CD8-positive, alpha-beta memory T cell (primary cell): ENCODE data around the gene CFAP20DC. TPM values are rescaled to one million over a fixed set of nuclear protein-coding genes. Genes with fewer than 3 reads are reported as not detected.

Experiments used
- CTCF ChIA-PET: fragments of 350-600 bp; sonication (Branson Sonifier 250); formaldehyde crosslinking; loops from one replicate; lab custom pipeline; 2021; ENCODE audit warnings: antibody characterized with exemption; lab: Charles Lee
- POLR2A ChIA-PET: fragments of 350-600 bp; sonication (Branson Sonifier 250); formaldehyde crosslinking; loops from one replicate; lab custom pipeline; 2021; ENCODE audit warnings: antibody characterized with exemption; lab: Charles Lee
- DNase-seq, 5 donors: peaks; one replicate each; pipeline versions ENCODE4 v3.0.0 to v3.0.0-alpha.2; 2020 to 2022; ENCODE audit warnings: mixed read lengths in 1 of 5
- H3K27ac ChIP-seq: one replicate; pipeline ENCODE4 v1.7.0; 2013; ENCODE audit warnings: low read depth, mild to moderate bottlenecking, low read length, moderate library complexity
- H3K27me3 ChIP-seq: 2 replicates; pipeline ENCODE4 v1.7.0; 2013; ENCODE audit warnings: low read length, mild to moderate bottlenecking; ENCODE audit not compliant: insufficient read depth, poor library complexity, severe bottlenecking
- H3K36me3 ChIP-seq: 2 replicates; pipeline ENCODE4 v1.7.0; 2013; ENCODE audit warnings: mild to moderate bottlenecking, low read length, moderate library complexity; ENCODE audit not compliant: insufficient read depth
- H3K4me1 ChIP-seq: 2 replicates; pipeline ENCODE4 v1.7.0; 2013; ENCODE audit warnings: mild to moderate bottlenecking, low read length, moderate library complexity; ENCODE audit not compliant: insufficient read depth
- H3K4me3 ChIP-seq: 2 replicates; pipeline ENCODE4 v1.7.0; 2013; ENCODE audit warnings: mild to moderate bottlenecking, low read length
- H3K9me3 ChIP-seq: 2 replicates; pipeline ENCODE4 v1.7.0; 2013; ENCODE audit warnings: mild to moderate bottlenecking, low read length
- H3K27ac Mint-ChIP-seq, 8 donors: one replicate each; pipeline ENCODE4 v1.8.0; 2020 to 2021; ENCODE audit warnings: mixed read lengths in 8 of 8, mild to moderate bottlenecking in 6 of 8, inconsistent platforms in 3 of 8, moderate library complexity in 3 of 8
- H3K27me3 Mint-ChIP-seq, 2 donors: one replicate each; pipeline ENCODE4 v1.8.0; 2020 to 2021; ENCODE audit warnings: mixed read lengths in 2 of 2, mild to moderate bottlenecking in 1 of 2, moderate library complexity in 1 of 2
- H3K36me3 Mint-ChIP-seq, 3 donors: one replicate each; pipeline ENCODE4 v1.8.0; 2020 to 2021; ENCODE audit warnings: mixed read lengths in 3 of 3, inconsistent platforms in 1 of 3, mild to moderate bottlenecking in 1 of 3
- H3K4me1 Mint-ChIP-seq, 3 donors: one replicate each; pipeline ENCODE4 v1.8.0; 2020 to 2021; ENCODE audit warnings: mixed read lengths in 3 of 3, inconsistent platforms in 1 of 3, mild to moderate bottlenecking in 1 of 3
- H3K4me3 Mint-ChIP-seq, 7 donors: one replicate each; pipeline ENCODE4 v1.8.0; 2020 to 2021; ENCODE audit warnings: mixed read lengths in 7 of 7, mild to moderate bottlenecking in 6 of 7, moderate library complexity in 4 of 7, inconsistent platforms in 2 of 7
- H3K9me3 Mint-ChIP-seq, 5 donors: one replicate each; pipeline ENCODE4 v1.8.0; 2020 to 2022; ENCODE audit warnings: mixed read lengths in 5 of 5, mild to moderate bottlenecking in 3 of 5, moderate library complexity in 2 of 5, inconsistent platforms in 1 of 5
- polyA plus RNA-seq: library from polyadenylated mRNA; unstranded; fragments of 300-500 nt; fragmentation: Illumina TruSeq; gene quantifications from one replicate; pipeline ENCODE4 v1.2.3, GENCODE V29; 2021
- total RNA-seq, 2 experiments: library from RNA; stranded (reverse); gene quantifications; one replicate each; pipeline ENCODE4 v1.2.3, GENCODE V29; 2021

The CFAP20DC gene
- total and polyA plus RNA-seq, 3 experiments from 2014 or later: 1.00 to 1.8 TPM; not detected in 1

DNA sequence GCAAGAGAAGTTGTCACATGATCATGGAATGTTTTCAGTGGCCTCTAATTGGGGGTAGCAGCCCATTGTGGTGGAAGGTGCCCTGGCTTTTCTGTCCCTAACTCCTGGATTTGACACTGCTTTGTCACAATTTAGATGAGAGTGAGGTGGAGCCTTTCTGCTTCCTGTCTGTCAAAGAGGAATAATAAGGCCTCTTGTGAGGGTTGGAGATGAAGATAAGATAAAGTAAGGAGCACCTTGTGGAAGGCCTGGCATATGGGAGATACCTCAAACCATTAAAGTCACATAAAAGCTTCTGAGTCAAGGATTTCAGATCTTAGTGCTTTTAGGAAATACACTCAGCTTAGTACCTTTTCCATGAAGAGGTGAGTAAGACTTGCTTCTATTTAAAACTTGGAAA lies 210.6 kb downstream of the CFAP20DC start:
- Mint-ChIP-seq H3K9me3 (peaks cover 0 to 2% (median 0%) of the 10 kb centered on the region in 5 donors), H3K4me3 (no peak overlapping the region), H3K27ac (no peak overlapping the region), H3K4me1 (no peaks in the 10 kb centered on the region), H3K36me3 (no peaks in the 10 kb centered on the region), H3K27me3 (peaks cover 0 to 3% of the 10 kb centered on the region in 2 donors)
- DNase-seq: no peak
- no peaks in the 10 kb centered on the region for H3K4me1 ChIP-seq
- H3K9me3 ChIP-seq: no peaks in the 10 kb centered on the region
- H3K27ac ChIP-seq: no peak overlapping the region
- no peaks in the 10 kb centered on the region for H3K36me3 ChIP-seq
- ChIA-PET CTCF (no interaction called here), POLR2A (no interaction called here)
- H3K27me3 ChIP-seq: no peaks in the 10 kb centered on the region
- H3K4me3 ChIP-seq: no peak overlapping the region

DNA sequence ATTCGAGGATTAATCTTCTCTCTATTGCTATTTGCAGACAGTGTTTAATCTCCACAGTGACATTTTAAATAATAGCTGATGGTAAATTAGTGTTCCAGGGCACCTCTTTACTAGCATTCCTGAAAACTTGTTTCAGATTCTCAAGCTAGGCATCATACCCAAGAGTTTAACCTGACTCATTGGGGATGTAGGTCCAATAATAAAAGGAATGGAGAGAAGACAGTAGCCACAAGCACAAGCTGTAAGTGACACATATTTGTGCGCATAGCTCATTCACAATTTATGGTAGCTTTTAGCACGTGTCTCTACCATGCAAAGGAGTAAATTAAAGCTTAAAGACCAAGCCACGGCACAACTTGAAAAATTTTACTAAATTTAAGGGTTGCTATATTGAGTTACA lies 212.0 kb downstream of the CFAP20DC start:
- no peak for DNase-seq
- H3K4me3 ChIP-seq: no peak overlapping the region
- Mint-ChIP-seq H3K27me3 (peaks cover 0 to 3% of the 10 kb centered on the region in 2 donors), H3K4me1 (no peaks in the 10 kb centered on the region), H3K36me3 (no peaks in the 10 kb centered on the region), H3K4me3 (no peak overlapping the region), H3K27ac (no peak overlapping the region), H3K9me3 (peaks cover 0 to 2% (median 0%) of the 10 kb centered on the region in 5 donors)
- no peaks in the 10 kb centered on the region for H3K36me3 ChIP-seq
- H3K27me3 ChIP-seq: no peaks in the 10 kb centered on the region
- POLR2A ChIA-PET: no interaction called here
- H3K4me1 ChIP-seq: no peaks in the 10 kb centered on the region
- no peaks in the 10 kb centered on the region for H3K9me3 ChIP-seq
- no peak overlapping the region for H3K27ac ChIP-seq
- CTCF ChIA-PET: no interaction called here

DNA sequence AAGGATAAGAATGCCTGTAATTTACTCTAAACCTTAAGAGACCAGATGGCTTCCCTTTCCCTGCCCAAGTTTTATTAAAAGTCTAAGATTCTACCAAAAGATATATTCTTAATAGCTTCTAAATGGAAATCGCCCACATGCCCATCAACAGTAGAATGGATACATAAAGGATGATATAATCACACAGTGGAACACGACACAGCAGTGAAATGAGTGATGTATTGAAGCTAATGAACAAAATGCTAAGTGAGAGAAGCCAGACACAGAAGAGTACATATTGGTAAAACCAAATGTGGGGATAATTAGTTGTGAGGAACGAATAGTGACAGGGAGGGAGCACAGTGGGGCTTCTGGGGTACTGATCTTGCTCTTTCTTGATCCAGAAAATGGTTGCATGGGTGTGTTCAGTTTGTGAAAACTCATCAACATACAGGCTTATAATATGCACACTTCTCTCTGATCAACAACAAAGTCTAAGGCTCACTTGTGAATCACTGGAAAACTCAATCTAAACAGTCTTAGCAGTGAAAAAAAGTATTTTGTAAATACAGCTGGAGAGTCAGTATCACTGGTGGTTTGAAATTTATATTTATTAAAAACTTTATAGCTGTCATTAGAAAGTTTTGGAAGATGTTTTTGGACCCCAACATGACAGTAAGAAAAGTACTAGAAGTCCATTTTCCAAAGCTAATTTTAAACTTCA lies 212.5 kb downstream of the CFAP20DC start:
- POLR2A ChIA-PET: no interaction called here

DNA sequence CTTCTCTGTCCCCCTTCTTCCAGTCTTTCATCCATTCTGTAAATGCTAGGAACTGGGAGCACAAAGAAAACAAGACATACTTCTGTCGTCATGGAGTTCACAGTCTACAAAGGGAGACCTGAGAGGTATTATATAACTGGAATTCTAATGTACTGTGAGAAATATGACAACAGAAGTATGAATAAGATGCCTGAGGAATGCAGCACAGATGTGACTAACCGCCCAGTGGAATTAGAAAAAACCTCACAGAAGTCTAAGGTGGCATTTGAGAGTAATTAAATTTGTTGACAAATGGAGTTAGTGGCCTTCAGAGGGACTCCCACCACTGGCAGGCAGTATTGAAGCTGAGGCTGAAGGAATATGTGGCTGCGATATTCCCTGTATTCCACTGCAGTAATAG lies 214.7 kb downstream of the CFAP20DC start:
- H3K27ac Mint-ChIP-seq: no peak overlapping the region
- H3K4me1 Mint-ChIP-seq: no peaks in the 10 kb centered on the region
- DNase-seq: no peak
- ChIA-PET POLR2A (no interaction called here), CTCF (no interaction called here)
- no peaks in the 10 kb centered on the region for H3K27me3 ChIP-seq
- H3K9me3 ChIP-seq: no peaks in the 10 kb centered on the region
- no peaks in the 10 kb centered on the region for H3K36me3 ChIP-seq
- no peak overlapping the region for H3K4me3 ChIP-seq
- H3K4me1 ChIP-seq: no peaks in the 10 kb centered on the region
- peaks cover 0 to 2% (median 0%) of the 10 kb centered on the region in 5 donors for H3K9me3 Mint-ChIP-seq
- H3K27me3 Mint-ChIP-seq: peaks cover 0 to 3% of the 10 kb centered on the region in 2 donors
- no peak overlapping the region for H3K4me3 Mint-ChIP-seq
- no peaks in the 10 kb centered on the region for H3K36me3 Mint-ChIP-seq
- H3K27ac ChIP-seq: no peak overlapping the region

More for the DNA sequence above, 212.5 kb downstream of the CFAP20DC start:
- no peak overlapping the region for H3K27ac ChIP-seq
- Mint-ChIP-seq H3K27ac (no peak overlapping the region), H3K9me3 (peaks cover 0 to 2% (median 0%) of the 10 kb centered on the region in 5 donors), H3K4me3 (no peak overlapping the region), H3K36me3 (no peaks in the 10 kb centered on the region), H3K27me3 (peaks cover 0 to 3% of the 10 kb centered on the region in 2 donors), H3K4me1 (no peaks in the 10 kb centered on the region)
- H3K27me3 ChIP-seq: no peaks in the 10 kb centered on the region
- no peaks in the 10 kb centered on the region for H3K9me3 ChIP-seq
- no peak for DNase-seq
- H3K4me3 ChIP-seq: no peak overlapping the region
- no peaks in the 10 kb centered on the region for H3K4me1 ChIP-seq
- CTCF ChIA-PET: no interaction called here
- no peaks in the 10 kb centered on the region for H3K36me3 ChIP-seq

DNA sequence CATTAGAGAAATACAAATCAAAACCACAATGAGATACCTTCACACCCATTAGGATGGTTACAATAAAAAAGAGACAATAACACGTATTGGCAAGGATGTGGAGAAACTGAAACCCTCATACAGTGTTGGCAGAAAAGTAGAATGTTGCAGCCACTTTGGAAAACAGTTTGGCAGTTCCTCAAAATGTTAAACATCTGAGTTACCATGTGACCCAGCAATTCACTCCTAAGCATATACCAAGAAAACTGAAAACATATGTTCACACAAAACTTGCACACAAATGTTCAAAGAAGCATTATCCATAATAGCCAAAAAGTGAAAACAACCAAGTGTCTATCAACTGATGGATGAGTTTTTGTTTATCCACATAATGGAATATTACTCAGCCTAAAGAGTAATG lies 216.3 kb downstream of the CFAP20DC start:
- H3K36me3 ChIP-seq: no peaks in the 10 kb centered on the region
- H3K4me3 ChIP-seq: no peak overlapping the region
- POLR2A ChIA-PET: no interaction called here
- Mint-ChIP-seq H3K4me1 (no peaks in the 10 kb centered on the region), H3K27me3 (no peaks in the 10 kb centered on the region), H3K27ac (no peak overlapping the region), H3K4me3 (no peak overlapping the region), H3K36me3 (no peaks in the 10 kb centered on the region), H3K9me3 (peaks cover 0 to 2% (median 0%) of the 10 kb centered on the region in 5 donors)
- no peaks in the 10 kb centered on the region for H3K27me3 ChIP-seq
- DNase-seq: no peak
- no peak overlapping the region for H3K27ac ChIP-seq
- H3K9me3 ChIP-seq: no peaks in the 10 kb centered on the region
- CTCF ChIA-PET: no interaction called here
- no peaks in the 10 kb centered on the region for H3K4me1 ChIP-seq

DNA sequence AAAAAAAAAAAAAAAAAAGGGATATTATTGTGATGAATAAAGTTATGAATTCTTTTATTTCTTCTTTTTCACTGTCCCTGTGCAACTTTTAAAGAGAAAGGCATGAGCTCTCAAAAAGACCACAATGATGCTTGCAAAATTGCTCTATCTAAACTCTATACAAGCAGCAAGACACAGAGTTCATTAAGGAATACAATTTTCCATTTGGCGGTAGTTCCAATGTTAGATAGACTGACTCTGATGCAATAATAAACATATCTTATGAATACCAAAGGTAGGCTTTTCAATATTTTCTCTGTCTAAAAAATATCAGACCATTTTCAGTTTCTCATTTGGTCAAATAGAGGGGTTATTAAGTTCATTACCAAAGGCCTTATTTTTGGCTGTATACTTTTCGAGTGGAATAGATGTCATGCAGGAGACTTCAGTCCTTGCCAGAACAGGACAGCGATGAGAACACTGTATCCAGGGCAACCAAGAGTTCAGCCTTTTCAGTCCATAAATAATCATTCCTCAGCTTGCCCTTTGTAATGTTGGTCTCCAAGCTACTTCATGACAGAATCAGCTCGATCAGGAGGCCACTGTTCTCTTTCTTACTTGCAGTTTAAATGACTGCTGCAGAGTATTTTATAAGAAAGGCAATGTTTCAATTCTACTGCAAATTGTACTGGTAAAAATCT lies 220.4 kb downstream of the CFAP20DC start:
- Histone ChIP-seq H3K9me3 (no peaks in the 10 kb centered on the region), H3K36me3 (no peaks in the 10 kb centered on the region), H3K27me3 (no peaks in the 10 kb centered on the region), H3K4me1 (no peaks in the 10 kb centered on the region), H3K4me3 (no peak overlapping the region), H3K27ac (no peak overlapping the region)
- no peaks in the 10 kb centered on the region for H3K27me3 Mint-ChIP-seq
- H3K4me1 Mint-ChIP-seq: no peaks in the 10 kb centered on the region
- peak overlapping the region in 1 of 8 donors; percentile 50 for H3K27ac Mint-ChIP-seq
- H3K36me3 Mint-ChIP-seq: no peaks in the 10 kb centered on the region
- ChIA-PET CTCF (no interaction called here), POLR2A (no interaction called here)
- no peak for DNase-seq
- peaks cover 0 to 2% (median 0%) of the 10 kb centered on the region in 5 donors for H3K9me3 Mint-ChIP-seq
- no peak overlapping the region for H3K4me3 Mint-ChIP-seq

DNA sequence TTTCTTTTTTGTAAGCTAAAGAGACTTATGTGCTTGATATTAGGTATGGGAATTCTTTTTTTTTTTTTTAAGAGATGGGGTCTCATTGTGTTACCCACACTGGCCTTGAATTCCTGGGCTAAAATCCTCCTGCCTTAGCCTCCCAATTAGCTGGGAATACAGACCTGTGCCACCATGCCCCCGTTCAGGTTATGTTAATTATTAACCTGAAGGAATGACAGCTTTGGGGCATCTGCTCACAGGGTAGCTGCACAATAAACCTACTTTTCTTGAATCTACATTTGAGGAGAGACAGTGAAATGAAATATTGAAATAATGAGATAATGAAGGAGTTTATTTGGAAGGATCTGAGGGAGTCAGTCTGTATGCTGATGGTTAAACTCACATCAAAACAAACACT lies 225.0 kb downstream of the CFAP20DC start:
- no peaks in the 10 kb centered on the region for H3K27me3 Mint-ChIP-seq
- no peak overlapping the region for H3K4me3 Mint-ChIP-seq
- Histone ChIP-seq H3K27ac (no peak overlapping the region), H3K9me3 (no peaks in the 10 kb centered on the region), H3K4me1 (no peaks in the 10 kb centered on the region), H3K27me3 (no peaks in the 10 kb centered on the region), H3K4me3 (no peak overlapping the region), H3K36me3 (no peaks in the 10 kb centered on the region)
- H3K36me3 Mint-ChIP-seq: no peaks in the 10 kb centered on the region
- H3K4me1 Mint-ChIP-seq: no peaks in the 10 kb centered on the region
- no peak for DNase-seq
- ChIA-PET POLR2A (no interaction called here), CTCF (no interaction called here)
- H3K27ac Mint-ChIP-seq: no peak overlapping the region
- peaks cover 0 to 7% (median 0%) of the 10 kb centered on the region in 5 donors for H3K9me3 Mint-ChIP-seq

DNA sequence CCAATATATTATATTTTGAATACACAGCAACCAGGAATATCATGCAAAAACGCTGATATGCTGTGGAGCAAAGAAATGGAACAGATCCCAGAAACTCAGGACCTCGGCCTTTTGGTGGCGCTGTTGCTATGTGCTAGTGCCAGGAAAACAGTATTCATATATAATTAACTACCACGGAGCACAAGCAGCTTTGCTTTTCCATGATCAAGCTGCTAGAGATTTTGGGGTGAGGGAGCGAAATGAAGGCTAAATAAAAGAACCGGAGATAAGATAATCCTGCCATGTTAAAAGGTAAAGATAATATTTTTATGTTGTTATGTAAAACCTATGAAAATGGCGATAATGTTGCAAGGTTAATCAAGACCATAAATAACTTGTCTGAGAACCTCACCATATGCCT lies 225.5 kb downstream of the CFAP20DC start:
- Mint-ChIP-seq H3K27me3 (no peaks in the 10 kb centered on the region), H3K4me3 (no peak overlapping the region), H3K4me1 (no peaks in the 10 kb centered on the region), H3K36me3 (no peaks in the 10 kb centered on the region), H3K27ac (no peak overlapping the region), H3K9me3 (peaks cover 0 to 7% (median 0%) of the 10 kb centered on the region in 5 donors)
- Histone ChIP-seq H3K9me3 (no peaks in the 10 kb centered on the region), H3K4me3 (no peak overlapping the region), H3K36me3 (no peaks in the 10 kb centered on the region), H3K4me1 (no peaks in the 10 kb centered on the region), H3K27ac (no peak overlapping the region), H3K27me3 (no peaks in the 10 kb centered on the region)
- ChIA-PET CTCF (no interaction called here), POLR2A (no interaction called here)
- DNase-seq: no peak
